A673 (cell line): ENCODE results near the gene FEN1.

Experiments used
- EZH2 ChIP-seq: fragments of 200-600 bp; sonication (generic); IDR thresholded peaks from 2 replicates; pipeline ENCODE4 v1.6.1; 2017; ENCODE audit warnings: borderline replicate concordance, low read depth, mild to moderate bottlenecking, mixed read lengths, antibody characterized with exemption, low read length; ENCODE audit not compliant: poor library complexity, severe bottlenecking
- TF ChIP-seq, protein P1 (sequence below): fragments of 300-800, 200-600 bp; sonication (generic); conservative IDR thresholded peaks from 2 replicates; pipeline ENCODE4 v1.5.1; 2017; ENCODE audit warnings: low read depth, mild to moderate bottlenecking, antibody characterized with exemption, low read length, moderate library complexity, mixed read lengths

DNA sequence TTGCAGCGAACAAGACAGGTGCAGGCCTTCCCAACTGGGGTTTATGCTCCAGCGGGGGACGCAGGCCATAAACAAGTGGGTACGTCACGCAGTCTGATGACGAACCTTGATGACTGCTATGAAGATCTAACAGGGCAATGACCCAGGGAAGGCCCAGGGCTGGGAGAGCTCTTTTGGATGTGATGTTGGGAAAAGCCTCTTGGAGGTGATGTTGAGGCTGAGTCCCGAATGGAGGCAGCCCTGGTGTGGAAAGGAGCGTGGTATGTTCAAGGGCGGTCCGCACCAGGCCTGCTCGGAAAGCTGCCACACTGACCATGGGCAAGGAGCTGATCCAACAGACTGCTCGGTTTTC is 41.2 kb downstream of the FEN1 start:
- TF ChIP-seq, protein P1, sequence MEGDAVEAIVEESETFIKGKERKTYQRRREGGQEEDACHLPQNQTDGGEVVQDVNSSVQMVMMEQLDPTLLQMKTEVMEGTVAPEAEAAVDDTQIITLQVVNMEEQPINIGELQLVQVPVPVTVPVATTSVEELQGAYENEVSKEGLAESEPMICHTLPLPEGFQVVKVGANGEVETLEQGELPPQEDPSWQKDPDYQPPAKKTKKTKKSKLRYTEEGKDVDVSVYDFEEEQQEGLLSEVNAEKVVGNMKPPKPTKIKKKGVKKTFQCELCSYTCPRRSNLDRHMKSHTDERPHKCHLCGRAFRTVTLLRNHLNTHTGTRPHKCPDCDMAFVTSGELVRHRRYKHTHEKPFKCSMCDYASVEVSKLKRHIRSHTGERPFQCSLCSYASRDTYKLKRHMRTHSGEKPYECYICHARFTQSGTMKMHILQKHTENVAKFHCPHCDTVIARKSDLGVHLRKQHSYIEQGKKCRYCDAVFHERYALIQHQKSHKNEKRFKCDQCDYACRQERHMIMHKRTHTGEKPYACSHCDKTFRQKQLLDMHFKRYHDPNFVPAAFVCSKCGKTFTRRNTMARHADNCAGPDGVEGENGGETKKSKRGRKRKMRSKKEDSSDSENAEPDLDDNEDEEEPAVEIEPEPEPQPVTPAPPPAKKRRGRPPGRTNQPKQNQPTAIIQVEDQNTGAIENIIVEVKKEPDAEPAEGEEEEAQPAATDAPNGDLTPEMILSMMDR: no peak
- no peak for TF ChIP-seq EZH2
